Neutrophil (primary cell): ENCODE measurements around the gene STRIP1.

Experiments
- H3K27ac ChIP-seq: fragments of 200-600 bp; sonication (generic); 2 replicates; pipeline ENCODE4 v1.5.1; 2016; ENCODE audit warnings: mild to moderate bottlenecking, moderate library complexity
- H3K27me3 ChIP-seq: fragments of 200-600 bp; sonication (generic); 2 replicates; pipeline ENCODE4 v1.6.0; 2016; ENCODE audit warnings: mild to moderate bottlenecking
- H3K36me3 ChIP-seq: fragments of 200-600 bp; sonication (generic); 2 replicates; pipeline ENCODE4 v1.5.1; 2017
- H3K4me1 ChIP-seq, 2 experiments: fragments of 200-600 bp in 1 of 2; sonication (generic) in 1 of 2; 1 replicate in 1 of 2; 2 replicates in 1 of 2; pipeline versions ENCODE4 v1.5.1 to v1.6.1; 2013 to 2016; ENCODE audit warnings: low read depth in 1 of 2, low read length in 1 of 2, mild to moderate bottlenecking in 1 of 2, moderate library complexity in 1 of 2; ENCODE audit not compliant: control insufficient read depth in 1 of 2, insufficient read depth in 1 of 2
- H3K4me3 ChIP-seq, 2 experiments: fragments of 200-600 bp in 1 of 2; sonication (generic) in 1 of 2; 1 replicate in 1 of 2; 2 replicates in 1 of 2; pipeline ENCODE4 v1.5.1; 2013 to 2016; ENCODE audit warnings: low read depth in 1 of 2, low read length in 1 of 2, mild to moderate bottlenecking in 1 of 2, moderate library complexity in 1 of 2
- H3K9me3 ChIP-seq: fragments of 200-600 bp; sonication (generic); 2 replicates; pipeline ENCODE4 v1.5.1; 2016
- CTCF ChIP-seq: fragments of 200-600 bp; sonication (generic); IDR thresholded peaks from 2 replicates; pipeline ENCODE4 v1.5.1; 2016; ENCODE audit warnings: antibody characterized with exemption

STRIP1 gene

DNA sequence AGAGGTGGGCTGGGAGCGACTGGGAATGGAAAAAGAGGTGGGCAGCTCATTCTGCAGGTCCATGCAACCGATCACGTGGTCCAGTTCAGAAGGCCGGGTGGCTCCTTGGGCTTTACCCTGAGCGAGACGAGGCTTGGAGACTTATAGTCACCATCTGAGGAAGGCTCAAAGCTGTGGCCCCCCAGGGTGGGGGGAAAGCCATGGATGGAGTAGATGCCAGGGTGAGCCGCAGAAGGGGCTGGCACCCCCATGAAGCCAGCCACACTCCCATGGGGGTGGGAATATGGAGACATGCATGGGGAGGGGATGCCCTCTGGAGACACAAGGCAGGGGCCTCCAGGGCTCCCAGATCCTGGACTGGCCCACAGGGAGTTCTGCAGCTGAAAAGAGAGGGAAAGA lies 26.2 kb downstream of the STRIP1 start:
- Histone ChIP-seq H3K36me3 (peaks cover 52% of the 10 kb centered on the region), H3K4me3 (no peak overlapping the region), H3K27ac (no peak overlapping the region), H3K4me1 (no peaks in the 10 kb centered on the region), H3K27me3 (peaks cover 17% of the 10 kb centered on the region), H3K9me3 (no peaks in the 10 kb centered on the region)
- no peak for TF ChIP-seq CTCF

GRCh38 chr1:110061341-110061740 lies 26.9 kb downstream of the STRIP1 start:
- TF ChIP-seq CTCF: no peak
- Histone ChIP-seq H3K27ac (no peak overlapping the region), H3K27me3 (peaks cover 23% of the 10 kb centered on the region), H3K4me1 (no peaks in the 10 kb centered on the region), H3K9me3 (no peaks in the 10 kb centered on the region), H3K4me3 (no peak overlapping the region), H3K36me3 (peaks cover 45% of the 10 kb centered on the region)

GRCh38 chr1:110062612-110063011 lies 28.2 kb downstream of the STRIP1 start:
- no peak overlapping the region for H3K27ac ChIP-seq
- peaks cover 36% of the 10 kb centered on the region for H3K27me3 ChIP-seq
- no peaks in the 10 kb centered on the region for H3K9me3 ChIP-seq

GRCh38 chr1:110063781-110064180 lies 29.4 kb downstream of the STRIP1 start:
- Histone ChIP-seq H3K36me3 (peaks cover 20% of the 10 kb centered on the region), H3K4me1 (peaks cover 12 to 15% of the 10 kb centered on the region in 2 experiments), H3K9me3 (no peaks in the 10 kb centered on the region), H3K27me3 (peaks cover 48% of the 10 kb centered on the region), H3K27ac (no peak overlapping the region), H3K4me3 (no peak overlapping the region)
- TF ChIP-seq CTCF: no peak

More at GRCh38 chr1:110062612-110063011, 28.2 kb downstream of the STRIP1 start:
- no peak for TF ChIP-seq CTCF
- Histone ChIP-seq H3K36me3 (peaks cover 32% of the 10 kb centered on the region), H3K4me3 (no peak overlapping the region), H3K4me1 (peaks cover under 1 to 4% of the 10 kb centered on the region in 2 experiments)

- peaks cover 58% of the 10 kb centered on the region for H3K27me3 ChIP-seq
- H3K4me3 ChIP-seq: no peak overlapping the region
- H3K9me3 ChIP-seq: no peaks in the 10 kb centered on the region
- no peak overlapping the region for H3K27ac ChIP-seq
- peaks cover 12% of the 10 kb centered on the region for H3K36me3 ChIP-seq
- peaks cover 18 to 22% of the 10 kb centered on the region in 2 experiments for H3K4me1 ChIP-seq
- TF ChIP-seq CTCF: no peak
These were observed 30.3 kb downstream of the STRIP1 start for GRCh38 chr1:110064576-110065337.
